SK-N-SH treated with all-trans-retinoic acid at 6 μM for 48 hours (cell line): ENCODE results near the gene SLC39A5.

ENCODE experiments used
- ARNTL ChIP-seq: fragments of 450-650 bp; formaldehyde crosslinking; IDR thresholded peaks from 2 replicates; pipeline ENCODE4 v1.5.0; 2020; ENCODE audit warnings: low read depth, mild to moderate bottlenecking, moderate library complexity, borderline replicate concordance
- CSDC2 ChIP-seq: fragments of 250-450 bp; sonication (Bioruptor Pico); IDR thresholded peaks from 2 replicates; pipeline ENCODE4 v1.5.0; 2020; ENCODE audit warnings: mild to moderate bottlenecking, moderate library complexity
- ESRRG ChIP-seq: fragments of 250-450 bp; sonication (Bioruptor Pico); IDR thresholded peaks from 2 replicates; pipeline ENCODE4 v1.6.1; 2021; ENCODE audit warnings: mild to moderate bottlenecking
- GLIS3 ChIP-seq: fragments of 250-450 bp; sonication (Bioruptor Pico); IDR thresholded peaks from 2 replicates; pipeline ENCODE4 v1.5.0; 2020; ENCODE audit warnings: mild to moderate bottlenecking, moderate library complexity
- OSR1 ChIP-seq: fragments of 250-450 bp; sonication (Bioruptor Pico); IDR thresholded peaks from 2 replicates; pipeline ENCODE4 v1.8.0; 2022; ENCODE audit warnings: moderate library complexity, mild to moderate bottlenecking, inconsistent platforms
- RARB ChIP-seq: fragments of 250-450 bp; sonication (Bioruptor Pico); IDR thresholded peaks from 2 replicates; pipeline ENCODE4 v1.8.0; 2021; ENCODE audit warnings: mild to moderate bottlenecking, moderate library complexity
- TCF4 ChIP-seq: fragments of 250-450 bp; sonication (Bioruptor Pico); IDR thresholded peaks from 2 replicates; pipeline ENCODE4 v1.8.0; 2021; ENCODE audit warnings: mild to moderate bottlenecking, moderate library complexity, borderline replicate concordance
- ZC3H10 ChIP-seq: fragments of 250-450 bp; sonication (Bioruptor Pico); IDR thresholded peaks from 2 replicates; pipeline ENCODE4 v1.5.1; 2021; ENCODE audit warnings: mild to moderate bottlenecking, moderate library complexity
- ZFP30 ChIP-seq: fragments of 450-650 bp; formaldehyde crosslinking; IDR thresholded peaks from 2 replicates; pipeline ENCODE4 v1.5.0; 2022; ENCODE audit warnings: mild to moderate bottlenecking, moderate library complexity
- ZNF565 ChIP-seq: fragments of 450-650 bp; formaldehyde crosslinking; conservative IDR thresholded peaks from 2 replicates; pipeline ENCODE4 v1.5.0; 2020; ENCODE audit warnings: low read depth, mild to moderate bottlenecking, moderate library complexity
- TF ChIP-seq, protein P1 (sequence below): fragments of 250-450 bp; sonication (Bioruptor Pico); IDR thresholded peaks from 2 replicates; pipeline ENCODE4 v1.8.0; 2021; ENCODE audit warnings: low read depth, mild to moderate bottlenecking, moderate library complexity, borderline replicate concordance
- TF ChIP-seq, protein P2 (sequence below): fragments of 250-450 bp; sonication (Bioruptor Pico); IDR thresholded peaks from 2 replicates; pipeline ENCODE4 v1.5.1; 2020; ENCODE audit warnings: low read depth, mild to moderate bottlenecking, moderate library complexity
- TF ChIP-seq, protein P3 (sequence below): fragments of 250-450 bp; sonication (Bioruptor Pico); IDR thresholded peaks from 2 replicates; pipeline ENCODE4 v1.8.0; 2020; ENCODE audit warnings: mild to moderate bottlenecking, moderate library complexity, borderline replicate concordance

DNA sequence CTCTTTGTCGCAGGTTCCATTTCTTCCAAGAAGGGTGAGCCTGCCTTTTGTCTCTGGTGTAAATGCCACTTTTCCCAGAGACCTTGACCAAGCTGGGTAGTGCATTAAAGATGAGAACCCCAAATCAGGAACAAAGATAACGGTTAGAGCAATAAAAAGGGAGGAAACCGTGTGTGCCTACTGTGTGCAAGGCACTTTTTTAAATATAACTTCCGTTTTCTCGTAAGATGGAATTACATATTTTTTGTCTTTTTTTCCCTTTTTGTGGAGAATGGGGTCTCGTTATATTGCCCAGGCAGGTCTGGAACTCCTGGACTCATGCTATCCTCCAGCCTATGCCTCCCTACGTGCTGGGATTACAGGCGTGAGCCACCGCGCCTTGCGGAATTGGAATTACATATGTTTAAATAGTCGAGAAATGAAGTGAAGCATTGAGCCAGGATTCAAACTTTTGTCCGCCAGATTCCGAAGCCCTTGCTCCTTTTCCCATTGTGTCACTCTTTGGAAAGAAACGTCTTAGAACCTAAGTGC is 6.2 kb upstream of the SLC39A5 start:
- TF ChIP-seq CSDC2 (CRISPR knock-in tag) (no peak), ZFP30 (CRISPR knock-in tag) (no peak), TCF4 (CRISPR knock-in tag) (no peak), RARB (CRISPR knock-in tag) (no peak), GLIS3 (CRISPR knock-in tag) (no peak), ARNTL (no peak), OSR1 (CRISPR knock-in tag) (no peak), ZC3H10 (CRISPR knock-in tag) (no peak), ESRRG (no peak), ZNF565 (CRISPR knock-in tag) (no peak)
- TF ChIP-seq, protein P1, sequence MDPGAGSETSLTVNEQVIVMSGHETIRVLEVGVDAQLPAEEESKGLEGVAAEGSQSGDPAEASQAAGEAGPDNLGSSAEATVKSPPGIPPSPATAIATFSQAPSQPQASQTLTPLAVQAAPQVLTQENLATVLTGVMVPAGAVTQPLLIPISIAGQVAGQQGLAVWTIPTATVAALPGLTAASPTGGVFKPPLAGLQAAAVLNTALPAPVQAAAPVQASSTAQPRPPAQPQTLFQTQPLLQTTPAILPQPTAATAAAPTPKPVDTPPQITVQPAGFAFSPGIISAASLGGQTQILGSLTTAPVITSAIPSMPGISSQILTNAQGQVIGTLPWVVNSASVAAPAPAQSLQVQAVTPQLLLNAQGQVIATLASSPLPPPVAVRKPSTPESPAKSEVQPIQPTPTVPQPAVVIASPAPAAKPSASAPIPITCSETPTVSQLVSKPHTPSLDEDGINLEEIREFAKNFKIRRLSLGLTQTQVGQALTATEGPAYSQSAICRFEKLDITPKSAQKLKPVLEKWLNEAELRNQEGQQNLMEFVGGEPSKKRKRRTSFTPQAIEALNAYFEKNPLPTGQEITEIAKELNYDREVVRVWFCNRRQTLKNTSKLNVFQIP (CRISPR knock-in tag) = no peak
- TF ChIP-seq, protein P2, sequence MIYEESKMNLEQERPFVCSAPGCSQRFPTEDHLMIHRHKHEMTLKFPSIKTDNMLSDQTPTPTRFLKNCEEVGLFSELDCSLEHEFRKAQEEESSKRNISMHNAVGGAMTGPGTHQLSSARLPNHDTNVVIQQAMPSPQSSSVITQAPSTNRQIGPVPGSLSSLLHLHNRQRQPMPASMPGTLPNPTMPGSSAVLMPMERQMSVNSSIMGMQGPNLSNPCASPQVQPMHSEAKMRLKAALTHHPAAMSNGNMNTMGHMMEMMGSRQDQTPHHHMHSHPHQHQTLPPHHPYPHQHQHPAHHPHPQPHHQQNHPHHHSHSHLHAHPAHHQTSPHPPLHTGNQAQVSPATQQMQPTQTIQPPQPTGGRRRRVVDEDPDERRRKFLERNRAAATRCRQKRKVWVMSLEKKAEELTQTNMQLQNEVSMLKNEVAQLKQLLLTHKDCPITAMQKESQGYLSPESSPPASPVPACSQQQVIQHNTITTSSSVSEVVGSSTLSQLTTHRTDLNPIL (CRISPR knock-in tag) = no peak
- TF ChIP-seq, protein P3, sequence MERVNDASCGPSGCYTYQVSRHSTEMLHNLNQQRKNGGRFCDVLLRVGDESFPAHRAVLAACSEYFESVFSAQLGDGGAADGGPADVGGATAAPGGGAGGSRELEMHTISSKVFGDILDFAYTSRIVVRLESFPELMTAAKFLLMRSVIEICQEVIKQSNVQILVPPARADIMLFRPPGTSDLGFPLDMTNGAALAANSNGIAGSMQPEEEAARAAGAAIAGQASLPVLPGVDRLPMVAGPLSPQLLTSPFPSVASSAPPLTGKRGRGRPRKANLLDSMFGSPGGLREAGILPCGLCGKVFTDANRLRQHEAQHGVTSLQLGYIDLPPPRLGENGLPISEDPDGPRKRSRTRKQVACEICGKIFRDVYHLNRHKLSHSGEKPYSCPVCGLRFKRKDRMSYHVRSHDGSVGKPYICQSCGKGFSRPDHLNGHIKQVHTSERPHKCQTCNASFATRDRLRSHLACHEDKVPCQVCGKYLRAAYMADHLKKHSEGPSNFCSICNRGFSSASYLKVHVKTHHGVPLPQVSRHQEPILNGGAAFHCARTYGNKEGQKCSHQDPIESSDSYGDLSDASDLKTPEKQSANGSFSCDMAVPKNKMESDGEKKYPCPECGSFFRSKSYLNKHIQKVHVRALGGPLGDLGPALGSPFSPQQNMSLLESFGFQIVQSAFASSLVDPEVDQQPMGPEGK (CRISPR knock-in tag) = no peak
